ENCODE results near the gene GGTA1.

DNA sequence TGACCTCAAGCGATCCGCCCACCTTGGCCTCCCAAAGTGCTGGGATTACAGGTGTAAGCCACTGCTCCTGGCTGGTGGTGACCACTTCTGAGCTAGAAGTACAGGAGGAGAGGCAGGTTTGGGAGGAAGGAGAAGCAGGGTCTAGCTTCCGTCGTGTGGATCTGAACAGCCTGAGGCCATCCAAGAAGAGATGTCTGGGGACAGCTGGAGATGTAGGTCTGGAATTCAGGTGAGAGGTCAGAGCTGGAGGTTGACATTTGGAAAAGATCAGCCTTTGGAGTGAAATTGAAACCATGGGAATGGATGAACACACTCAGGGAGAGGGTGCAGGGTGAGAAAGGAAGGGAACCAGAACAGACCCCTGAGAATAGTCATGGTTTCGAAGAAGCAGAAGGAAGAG is 33.2 kb upstream of the GGTA1 start:
- TF ChIP-seq CTCF (conservative IDR thresholded peaks at IDR 0.05; ENCODE audit: low read depth in 2 of 2) (no peak), POLR2AphosphoS5 (IDR thresholded peaks at IDR 0.05; ENCODE audit: low read depth) (no peak), EZH2 (IDR thresholded peaks at IDR 0.05; ENCODE audit: low read depth, unreplicated experiment) (no peak)
- TF ChIP-seq, protein P1, sequence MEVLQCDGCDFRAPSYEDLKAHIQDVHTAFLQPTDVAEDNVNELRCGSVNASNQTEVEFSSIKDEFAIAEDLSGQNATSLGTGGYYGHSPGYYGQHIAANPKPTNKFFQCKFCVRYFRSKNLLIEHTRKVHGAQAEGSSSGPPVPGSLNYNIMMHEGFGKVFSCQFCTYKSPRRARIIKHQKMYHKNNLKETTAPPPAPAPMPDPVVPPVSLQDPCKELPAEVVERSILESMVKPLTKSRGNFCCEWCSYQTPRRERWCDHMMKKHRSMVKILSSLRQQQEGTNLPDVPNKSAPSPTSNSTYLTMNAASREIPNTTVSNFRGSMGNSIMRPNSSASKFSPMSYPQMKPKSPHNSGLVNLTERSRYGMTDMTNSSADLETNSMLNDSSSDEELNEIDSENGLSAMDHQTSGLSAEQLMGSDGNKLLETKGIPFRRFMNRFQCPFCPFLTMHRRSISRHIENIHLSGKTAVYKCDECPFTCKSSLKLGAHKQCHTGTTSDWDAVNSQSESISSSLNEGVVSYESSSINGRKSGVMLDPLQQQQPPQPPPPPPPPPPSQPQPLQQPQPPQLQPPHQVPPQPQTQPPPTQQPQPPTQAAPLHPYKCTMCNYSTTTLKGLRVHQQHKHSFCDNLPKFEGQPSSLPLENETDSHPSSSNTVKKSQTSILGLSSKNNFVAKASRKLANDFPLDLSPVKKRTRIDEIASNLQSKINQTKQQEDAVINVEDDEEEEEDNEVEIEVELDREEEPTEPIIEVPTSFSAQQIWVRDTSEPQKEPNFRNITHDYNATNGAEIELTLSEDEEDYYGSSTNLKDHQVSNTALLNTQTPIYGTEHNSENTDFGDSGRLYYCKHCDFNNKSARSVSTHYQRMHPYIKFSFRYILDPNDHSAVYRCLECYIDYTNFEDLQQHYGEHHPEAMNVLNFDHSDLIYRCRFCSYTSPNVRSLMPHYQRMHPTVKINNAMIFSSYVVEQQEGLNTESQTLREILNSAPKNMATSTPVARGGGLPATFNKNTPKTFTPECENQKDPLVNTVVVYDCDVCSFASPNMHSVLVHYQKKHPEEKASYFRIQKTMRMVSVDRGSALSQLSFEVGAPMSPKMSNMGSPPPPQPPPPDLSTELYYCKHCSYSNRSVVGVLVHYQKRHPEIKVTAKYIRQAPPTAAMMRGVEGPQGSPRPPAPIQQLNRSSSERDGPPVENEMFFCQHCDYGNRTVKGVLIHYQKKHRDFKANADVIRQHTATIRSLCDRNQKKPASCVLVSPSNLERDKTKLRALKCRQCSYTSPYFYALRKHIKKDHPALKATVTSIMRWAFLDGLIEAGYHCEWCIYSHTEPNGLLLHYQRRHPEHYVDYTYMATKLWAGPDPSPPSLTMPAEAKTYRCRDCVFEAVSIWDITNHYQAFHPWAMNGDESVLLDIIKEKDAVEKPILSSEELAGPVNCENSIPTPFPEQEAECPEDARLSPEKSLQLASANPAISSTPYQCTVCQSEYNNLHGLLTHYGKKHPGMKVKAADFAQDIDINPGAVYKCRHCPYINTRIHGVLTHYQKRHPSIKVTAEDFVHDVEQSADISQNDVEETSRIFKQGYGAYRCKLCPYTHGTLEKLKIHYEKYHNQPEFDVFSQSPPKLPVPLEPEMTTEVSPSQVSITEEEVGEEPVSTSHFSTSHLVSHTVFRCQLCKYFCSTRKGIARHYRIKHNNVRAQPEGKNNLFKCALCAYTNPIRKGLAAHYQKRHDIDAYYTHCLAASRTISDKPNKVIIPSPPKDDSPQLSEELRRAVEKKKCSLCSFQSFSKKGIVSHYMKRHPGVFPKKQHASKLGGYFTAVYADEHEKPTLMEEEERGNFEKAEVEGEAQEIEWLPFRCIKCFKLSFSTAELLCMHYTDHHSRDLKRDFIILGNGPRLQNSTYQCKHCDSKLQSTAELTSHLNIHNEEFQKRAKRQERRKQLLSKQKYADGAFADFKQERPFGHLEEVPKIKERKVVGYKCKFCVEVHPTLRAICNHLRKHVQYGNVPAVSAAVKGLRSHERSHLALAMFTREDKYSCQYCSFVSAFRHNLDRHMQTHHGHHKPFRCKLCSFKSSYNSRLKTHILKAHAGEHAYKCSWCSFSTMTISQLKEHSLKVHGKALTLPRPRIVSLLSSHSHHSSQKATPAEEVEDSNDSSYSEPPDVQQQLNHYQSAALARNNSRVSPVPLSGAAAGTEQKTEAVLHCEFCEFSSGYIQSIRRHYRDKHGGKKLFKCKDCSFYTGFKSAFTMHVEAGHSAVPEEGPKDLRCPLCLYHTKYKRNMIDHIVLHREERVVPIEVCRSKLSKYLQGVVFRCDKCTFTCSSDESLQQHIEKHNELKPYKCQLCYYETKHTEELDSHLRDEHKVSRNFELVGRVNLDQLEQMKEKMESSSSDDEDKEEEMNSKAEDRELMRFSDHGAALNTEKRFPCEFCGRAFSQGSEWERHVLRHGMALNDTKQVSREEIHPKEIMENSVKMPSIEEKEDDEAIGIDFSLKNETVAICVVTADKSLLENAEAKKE (CRISPR knock-in tag; IDR thresholded peaks at IDR 0.05) = no peak
- TF ChIP-seq, protein P2, sequence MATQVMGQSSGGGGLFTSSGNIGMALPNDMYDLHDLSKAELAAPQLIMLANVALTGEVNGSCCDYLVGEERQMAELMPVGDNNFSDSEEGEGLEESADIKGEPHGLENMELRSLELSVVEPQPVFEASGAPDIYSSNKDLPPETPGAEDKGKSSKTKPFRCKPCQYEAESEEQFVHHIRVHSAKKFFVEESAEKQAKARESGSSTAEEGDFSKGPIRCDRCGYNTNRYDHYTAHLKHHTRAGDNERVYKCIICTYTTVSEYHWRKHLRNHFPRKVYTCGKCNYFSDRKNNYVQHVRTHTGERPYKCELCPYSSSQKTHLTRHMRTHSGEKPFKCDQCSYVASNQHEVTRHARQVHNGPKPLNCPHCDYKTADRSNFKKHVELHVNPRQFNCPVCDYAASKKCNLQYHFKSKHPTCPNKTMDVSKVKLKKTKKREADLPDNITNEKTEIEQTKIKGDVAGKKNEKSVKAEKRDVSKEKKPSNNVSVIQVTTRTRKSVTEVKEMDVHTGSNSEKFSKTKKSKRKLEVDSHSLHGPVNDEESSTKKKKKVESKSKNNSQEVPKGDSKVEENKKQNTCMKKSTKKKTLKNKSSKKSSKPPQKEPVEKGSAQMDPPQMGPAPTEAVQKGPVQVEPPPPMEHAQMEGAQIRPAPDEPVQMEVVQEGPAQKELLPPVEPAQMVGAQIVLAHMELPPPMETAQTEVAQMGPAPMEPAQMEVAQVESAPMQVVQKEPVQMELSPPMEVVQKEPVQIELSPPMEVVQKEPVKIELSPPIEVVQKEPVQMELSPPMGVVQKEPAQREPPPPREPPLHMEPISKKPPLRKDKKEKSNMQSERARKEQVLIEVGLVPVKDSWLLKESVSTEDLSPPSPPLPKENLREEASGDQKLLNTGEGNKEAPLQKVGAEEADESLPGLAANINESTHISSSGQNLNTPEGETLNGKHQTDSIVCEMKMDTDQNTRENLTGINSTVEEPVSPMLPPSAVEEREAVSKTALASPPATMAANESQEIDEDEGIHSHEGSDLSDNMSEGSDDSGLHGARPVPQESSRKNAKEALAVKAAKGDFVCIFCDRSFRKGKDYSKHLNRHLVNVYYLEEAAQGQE (IDR thresholded peaks at IDR 0.05; ENCODE audit: unreplicated experiment) = no peak

Data from GM23338 (cell line).